C4-2B (cell line): Measurements from ENCODE around the gene CFI.
A peak's percentile ranks its signal among the peaks of the same experiment; 100 is the strongest.

ENCODE experiments used
- H3K27ac ChIP-seq: fragments of 450-650 bp; 2 replicates; pipeline ENCODE4 v1.5.1; 2017
- CTCF ChIP-seq: fragments of 450-650 bp; conservative IDR thresholded peaks from 2 replicates; pipeline ENCODE4 v1.5.1; 2017; ENCODE audit warnings: mild to moderate bottlenecking
- ZFX ChIP-seq: fragments of 450-650 bp; IDR thresholded peaks from 2 replicates; pipeline ENCODE4 v1.6.1; 2017

Gene CFI

GRCh38 chr4:109702950-109703663 lies 98.7 kb downstream of the CFI start, which contains the start of gene CASP6:
TSS of gene CASP6 (minus strand) at chr4:109703445. CDS start at chr4:109703395, 50 bp downstream.
- TF ChIP-seq ZFX (0 out of 2 replicates have a peak, but pooled peaks have one; percentile 8), CTCF (peak; percentile 69)
- H3K27ac ChIP-seq, result peak within 1 kb of the TSS; percentile 52

GRCh38 chr4:109701566-109702410 lies 100.0 kb downstream of the CFI start:
- TF ChIP-seq ZFX (no peak), CTCF (no peak)
- H3K27ac ChIP-seq, result no peak overlapping the region

GRCh38 chr4:109699553-109700225 lies 102.1 kb downstream of the CFI start:
- no peak for TF ChIP-seq CTCF
- no peak for TF ChIP-seq ZFX

GRCh38 chr4:109698656-109699055 lies 103.1 kb downstream of the CFI start:
- TF ChIP-seq CTCF (no peak), ZFX (no peak)
- H3K27ac ChIP-seq, result no peak overlapping the region

More at GRCh38 chr4:109699553-109700225, 102.1 kb downstream of the CFI start:
- peak overlapping the region; percentile 12; the same call in 1 of the 2 replicates for H3K27ac ChIP-seq

GRCh38 chr4:109691411-109691920 lies 110.3 kb downstream of the CFI start:
- TF ChIP-seq CTCF, result no peak
- TF ChIP-seq ZFX, result no peak
- H3K27ac ChIP-seq, result no peak overlapping the region
